ENCODE data around the gene LAMP1.

- no peak for TF ChIP-seq CTCF (IDR thresholded peaks at IDR 0.05)
- no peak for TF ChIP-seq EP300 (IDR thresholded peaks at IDR 0.05)
- no peak for TF ChIP-seq POLR2AphosphoS5 (IDR thresholded peaks at IDR 0.05)
- no peak for TF ChIP-seq POLR2A (IDR thresholded peaks at IDR 0.05; ENCODE audit: low read depth)
Observed at GRCh38 chr13:113307491-113307890, 10.5 kb downstream of the LAMP1 start.
